ENCODE measurements around the gene GAB3.

GRCh38 chrX:154715825-154716224 lies 35.1 kb downstream of the GAB3 start:
- TF ChIP-seq HDAC2 (IDR thresholded peaks at IDR 0.05) (no peak), HOXB13 (CRISPR knock-in tag; IDR thresholded peaks at IDR 0.05; ENCODE audit: low read depth) (no peak), CTCF (IDR thresholded peaks at IDR 0.05) (no peak), RARB (CRISPR knock-in tag; IDR thresholded peaks at IDR 0.05) (no peak), FOSL2 (IDR thresholded peaks at IDR 0.05) (no peak), FOSL2 (CRISPR knock-in tag; IDR thresholded peaks at IDR 0.05) (no peak)

Data from A549 (cell line).